Tongue (tissue), 2 donors: ENCODE measurements around the gene FOXP1. TPM values are rescaled to one million over a fixed set of nuclear protein-coding genes. Genes with fewer than 3 reads are reported as not detected.

Experiments used
- DNase-seq: peaks from one replicate; pipeline ENCODE4 v3.0.0-alpha.2; 2015
- total RNA-seq: library from RNA; depleted of rRNA; stranded (reverse); fragments of >200 nt; gene quantifications from one replicate; pipeline ENCODE4 v1.2.3, GENCODE V29; 2014

FOXP1 gene
- total RNA-seq, 1 donor from 2014 or later = 66.4 TPM

GRCh38 chr3:71095511-71096291 is 487.8 kb downstream of the FOXP1 start:
- no peak for DNase-seq

- DNase-seq = no peak
Observed at GRCh38 chr3:71094658-71095209, 488.8 kb downstream of the FOXP1 start.

GRCh38 chr3:71092665-71093064 is 490.9 kb downstream of the FOXP1 start:
- DNase-seq = no peak

- no peak for DNase-seq
Observed at GRCh38 chr3:71090207-71090606, 493.3 kb downstream of the FOXP1 start.

- DNase-seq = no peak
Observed at GRCh38 chr3:71089271-71089847, 494.2 kb downstream of the FOXP1 start.

GRCh38 chr3:71088742-71089141 is 494.8 kb downstream of the FOXP1 start:
- DNase-seq = no peak

GRCh38 chr3:71088019-71088708 is 495.4 kb downstream of the FOXP1 start:
- no peak for DNase-seq

GRCh38 chr3:71087143-71088018 is 496.1 kb downstream of the FOXP1 start:
- DNase-seq = no peak

GRCh38 chr3:71086777-71087142 is 496.8 kb downstream of the FOXP1 start:
- DNase-seq = no peak

GRCh38 chr3:71083726-71084131 is 499.8 kb downstream of the FOXP1 start:
- DNase-seq = no peak

- no peak for DNase-seq
Observed at GRCh38 chr3:71082833-71083232, 500.7 kb downstream of the FOXP1 start.

- no peak for DNase-seq
Observed at GRCh38 chr3:71080517-71081083, 502.9 kb downstream of the FOXP1 start.

GRCh38 chr3:71078723-71079525 is 504.6 kb downstream of the FOXP1 start:
- DNase-seq = no peak

GRCh38 chr3:71078199-71078598 is 505.3 kb downstream of the FOXP1 start:
- DNase-seq = no peak

- DNase-seq = no peak
Observed at GRCh38 chr3:71077070-71077469, 506.5 kb downstream of the FOXP1 start.

GRCh38 chr3:71076361-71077002 is 507.0 kb downstream of the FOXP1 start:
- no peak for DNase-seq

GRCh38 chr3:71075494-71075893 is 508.0 kb downstream of the FOXP1 start:
- DNase-seq = no peak

- DNase-seq = no peak
Observed at GRCh38 chr3:71074423-71074822, 509.1 kb downstream of the FOXP1 start.

GRCh38 chr3:71072986-71073385 is 510.5 kb downstream of the FOXP1 start:
- DNase-seq = no peak

GRCh38 chr3:71072287-71072686 is 511.2 kb downstream of the FOXP1 start:
- DNase-seq = no peak
